T-helper 1 cell (primary cell): ENCODE data around the gene NAIP.
"Not testable (repeated sequence)": the region's sequence is repeated elsewhere in the genome, so short reads cannot be mapped to it uniquely, and the experiment has no call there.

Experiments used
- DNase-seq, 5 donors: peaks; one replicate each; pipeline ENCODE4 v3.0.0-alpha.2; 2012 to 2020
- total RNA-seq, 4 donors: gene quantifications; one replicate each; lab custom pipeline; 2026; lab: John Stamatoyannopoulos, UW

NAIP gene, protein sequence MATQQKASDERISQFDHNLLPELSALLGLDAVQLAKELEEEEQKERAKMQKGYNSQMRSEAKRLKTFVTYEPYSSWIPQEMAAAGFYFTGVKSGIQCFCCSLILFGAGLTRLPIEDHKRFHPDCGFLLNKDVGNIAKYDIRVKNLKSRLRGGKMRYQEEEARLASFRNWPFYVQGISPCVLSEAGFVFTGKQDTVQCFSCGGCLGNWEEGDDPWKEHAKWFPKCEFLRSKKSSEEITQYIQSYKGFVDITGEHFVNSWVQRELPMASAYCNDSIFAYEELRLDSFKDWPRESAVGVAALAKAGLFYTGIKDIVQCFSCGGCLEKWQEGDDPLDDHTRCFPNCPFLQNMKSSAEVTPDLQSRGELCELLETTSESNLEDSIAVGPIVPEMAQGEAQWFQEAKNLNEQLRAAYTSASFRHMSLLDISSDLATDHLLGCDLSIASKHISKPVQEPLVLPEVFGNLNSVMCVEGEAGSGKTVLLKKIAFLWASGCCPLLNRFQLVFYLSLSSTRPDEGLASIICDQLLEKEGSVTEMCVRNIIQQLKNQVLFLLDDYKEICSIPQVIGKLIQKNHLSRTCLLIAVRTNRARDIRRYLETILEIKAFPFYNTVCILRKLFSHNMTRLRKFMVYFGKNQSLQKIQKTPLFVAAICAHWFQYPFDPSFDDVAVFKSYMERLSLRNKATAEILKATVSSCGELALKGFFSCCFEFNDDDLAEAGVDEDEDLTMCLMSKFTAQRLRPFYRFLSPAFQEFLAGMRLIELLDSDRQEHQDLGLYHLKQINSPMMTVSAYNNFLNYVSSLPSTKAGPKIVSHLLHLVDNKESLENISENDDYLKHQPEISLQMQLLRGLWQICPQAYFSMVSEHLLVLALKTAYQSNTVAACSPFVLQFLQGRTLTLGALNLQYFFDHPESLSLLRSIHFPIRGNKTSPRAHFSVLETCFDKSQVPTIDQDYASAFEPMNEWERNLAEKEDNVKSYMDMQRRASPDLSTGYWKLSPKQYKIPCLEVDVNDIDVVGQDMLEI (N-terminal part only)
- 0.76 to 2.7 (median 1.6) reads per million in 4 donors for total RNA-seq

DNA sequence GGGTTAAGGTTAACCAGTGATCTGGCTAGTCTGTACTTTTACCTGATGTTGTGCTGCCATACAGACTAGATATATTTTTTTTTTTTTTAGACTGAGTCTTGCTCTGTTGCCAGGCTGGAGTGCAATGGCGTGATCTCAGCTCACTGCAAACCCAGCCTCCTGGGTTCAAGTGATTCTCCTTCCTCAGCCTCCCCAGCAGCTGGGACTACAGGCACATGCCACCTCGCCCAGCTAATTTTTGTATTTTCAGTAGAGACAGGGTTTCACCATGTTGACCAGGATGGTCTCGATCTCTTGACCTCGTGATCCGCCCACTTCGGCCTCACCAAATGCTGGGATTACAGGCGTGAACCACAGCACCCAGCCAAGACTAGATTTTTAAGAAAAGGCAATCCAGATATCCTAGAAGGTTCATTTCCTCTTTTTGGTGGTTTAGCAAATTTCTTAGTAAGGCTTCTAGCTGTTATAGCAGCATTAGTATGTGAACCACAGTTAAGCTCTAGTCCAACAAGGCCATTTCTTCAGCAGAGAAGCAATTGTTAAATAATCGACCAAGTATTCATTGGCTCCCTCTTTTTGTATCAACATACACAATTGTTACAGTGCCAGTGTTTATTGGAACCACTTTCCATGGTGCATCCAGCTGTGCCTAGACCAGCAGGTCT lies at the start of gene NAIP:
TSS of gene NAIP (minus strand) at position 51 of the 665 bp plus-strand sequence. CDS start 12,424 bp downstream, outside the sequence.
- DNase-seq = not testable (repeated sequence)

DNA sequence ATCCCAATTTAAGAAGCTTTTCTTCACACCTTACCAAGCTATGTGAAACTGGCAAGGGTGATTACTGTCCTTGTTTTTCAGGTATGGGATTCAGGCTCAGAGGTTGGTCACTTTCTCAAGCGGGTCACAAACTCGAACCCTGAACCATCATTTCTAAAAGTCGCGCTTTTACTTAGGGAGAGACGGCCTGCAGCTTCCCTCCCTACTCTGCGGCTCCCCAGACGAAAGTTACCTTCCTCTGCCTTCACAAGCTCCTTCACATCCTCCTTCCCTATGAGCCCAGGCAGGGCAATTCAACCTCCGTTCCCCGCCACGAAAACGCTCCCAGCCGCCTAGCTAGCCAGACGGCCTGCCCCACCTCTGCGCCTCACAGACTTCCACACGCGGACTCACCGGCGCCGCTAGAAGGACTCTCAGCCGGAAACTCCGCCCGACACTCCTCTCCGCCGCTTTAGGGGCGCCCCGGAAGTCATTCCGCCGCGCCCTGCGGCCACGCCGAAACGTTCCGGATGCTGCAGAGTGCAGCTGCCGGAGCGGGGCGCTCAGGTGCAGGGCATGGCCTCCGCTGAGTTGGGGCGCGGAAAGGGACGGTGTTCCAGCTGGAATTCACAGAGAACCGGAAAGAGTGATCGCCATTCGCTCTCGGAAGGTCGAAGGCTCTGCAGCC lies 42.3 kb upstream of the NAIP start, which contains the start of gene GTF2H2:
TSS of gene GTF2H2 (minus strand) at position 415 of the 667 bp plus-strand sequence. CDS start 4,913 bp downstream, outside the sequence.
- not testable (repeated sequence) for DNase-seq

DNA sequence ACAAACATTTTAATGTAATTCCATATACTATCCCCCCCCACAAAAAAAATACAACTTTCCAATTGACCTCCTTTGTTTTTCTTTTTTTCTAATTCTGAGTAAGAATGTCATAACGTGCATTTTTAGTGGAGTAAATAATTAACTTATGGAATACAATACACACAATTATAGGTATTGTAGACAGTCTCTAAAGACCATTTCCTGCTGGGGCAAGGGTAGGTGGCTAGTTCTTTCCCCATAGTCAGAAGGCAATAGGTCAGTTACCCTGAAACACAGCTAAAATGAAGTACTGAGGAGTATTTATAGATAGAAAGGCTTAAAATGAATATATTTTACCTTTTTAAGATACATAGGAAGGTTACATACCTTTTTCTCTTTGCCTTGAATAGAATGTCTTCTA lies 36.2 kb upstream of the NAIP start:
- DNase-seq = not testable (repeated sequence)

DNA sequence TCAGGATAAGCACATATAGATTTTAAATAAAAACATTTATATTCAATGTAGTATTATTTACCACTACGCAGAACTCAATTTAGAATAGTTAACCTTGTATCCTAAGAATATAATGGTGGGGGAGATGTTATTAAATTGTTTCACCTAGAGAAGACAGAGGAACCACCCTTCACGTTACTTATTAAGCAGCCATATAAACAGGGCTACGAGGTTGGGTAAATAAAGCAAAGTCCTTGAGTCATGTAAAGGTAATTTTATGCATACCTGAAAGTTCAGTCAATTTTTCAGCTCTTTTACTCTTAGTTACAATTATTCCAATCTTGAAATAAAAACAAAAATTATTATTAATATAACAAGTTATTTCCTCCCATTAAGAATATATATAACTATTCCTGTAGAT lies 34.3 kb upstream of the NAIP start:
- DNase-seq = not testable (repeated sequence)

DNA sequence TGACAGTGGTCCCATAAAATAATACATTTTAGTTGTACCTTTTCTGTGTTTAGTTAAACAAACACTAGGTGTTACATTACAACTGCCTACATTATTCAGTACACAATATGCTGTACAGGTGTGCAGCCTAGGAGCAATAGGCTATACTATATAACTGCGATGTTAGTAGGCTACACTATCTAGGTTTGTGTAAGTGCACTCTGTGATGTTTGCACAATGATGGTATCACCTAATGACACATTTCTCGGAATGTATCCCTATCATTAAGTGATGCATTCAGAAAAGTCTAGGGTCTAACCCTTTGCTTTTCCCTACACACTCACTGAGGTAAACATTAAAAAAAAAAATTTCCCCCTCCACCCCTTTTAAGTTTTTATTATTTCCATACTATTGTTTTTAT lies 19.7 kb upstream of the NAIP start:
- DNase-seq = not testable (repeated sequence)

DNA sequence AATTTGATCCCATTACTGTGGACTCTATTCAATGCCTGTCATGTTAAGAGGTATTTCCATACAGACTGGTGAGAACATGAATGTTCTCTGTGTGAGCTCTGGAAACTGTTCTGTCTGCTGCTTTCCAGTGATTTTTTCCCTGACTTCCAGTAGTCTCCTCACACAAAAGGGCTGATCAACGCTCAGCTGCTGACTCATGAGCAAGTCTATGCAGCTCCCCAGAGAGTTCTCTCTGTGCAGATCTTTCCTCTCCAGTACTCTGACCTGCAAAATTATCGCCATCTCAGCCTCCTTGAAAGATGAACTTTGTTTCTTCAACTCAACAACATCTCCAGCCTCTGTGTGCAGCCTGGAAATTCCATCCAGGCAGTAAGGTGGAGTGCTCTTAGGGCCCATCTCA lies 19.0 kb upstream of the NAIP start:
- DNase-seq = not testable (repeated sequence)

DNA sequence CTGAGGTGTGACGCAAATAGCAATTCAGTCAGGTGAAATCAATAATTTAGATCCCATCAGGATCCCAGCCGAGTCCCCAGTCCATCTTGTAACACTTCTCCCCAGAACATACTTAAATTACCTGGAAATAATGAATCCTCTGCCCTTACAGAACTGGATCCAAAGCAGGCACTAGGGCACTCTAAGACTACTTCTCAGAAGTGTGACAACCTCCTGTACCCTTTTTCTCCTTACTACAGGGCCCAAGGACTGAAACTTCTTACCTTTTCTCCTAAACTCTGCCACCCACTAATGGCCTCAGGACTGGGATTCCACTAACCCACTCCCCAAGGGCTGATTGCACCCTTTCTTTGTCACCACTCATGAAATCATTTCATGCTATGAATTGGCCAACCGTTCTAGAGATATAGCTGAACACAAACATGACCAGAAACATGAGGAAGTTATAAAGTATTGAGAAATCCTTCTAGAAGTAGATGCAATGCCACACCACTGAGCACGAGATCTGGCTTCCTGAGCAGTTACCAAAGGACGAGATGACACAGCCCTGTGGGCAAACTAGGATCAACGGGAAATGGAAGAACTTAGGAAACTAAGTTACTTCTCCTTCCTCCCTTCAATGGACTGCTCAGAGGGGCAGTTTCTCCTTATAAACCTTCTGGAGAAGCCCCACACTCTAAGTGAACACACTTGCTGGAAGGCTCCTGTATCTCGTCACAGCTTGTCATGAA lies 6.1 kb upstream of the NAIP start:
- not testable (repeated sequence) for DNase-seq

DNA sequence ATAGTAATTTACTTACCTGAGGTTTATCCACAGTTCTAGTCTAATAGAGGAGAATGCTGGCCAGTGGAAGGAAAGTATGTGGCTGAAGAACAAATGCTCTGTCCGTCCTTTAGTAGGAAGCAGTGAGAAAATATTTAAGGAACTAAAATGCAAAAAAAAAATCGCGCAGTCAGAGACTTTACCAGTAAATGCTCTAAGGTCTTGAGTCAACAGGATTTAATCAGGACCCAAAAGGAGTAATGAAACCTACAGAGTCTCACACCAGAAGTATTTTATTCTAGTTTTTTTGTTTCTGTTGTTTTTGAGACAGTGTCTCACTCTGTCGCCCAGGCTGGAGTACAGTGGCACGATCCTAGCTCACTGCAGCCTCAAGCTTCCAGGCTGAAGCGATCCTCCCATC lies 4.5 kb downstream of the NAIP start:
- not testable (repeated sequence) for DNase-seq

DNA sequence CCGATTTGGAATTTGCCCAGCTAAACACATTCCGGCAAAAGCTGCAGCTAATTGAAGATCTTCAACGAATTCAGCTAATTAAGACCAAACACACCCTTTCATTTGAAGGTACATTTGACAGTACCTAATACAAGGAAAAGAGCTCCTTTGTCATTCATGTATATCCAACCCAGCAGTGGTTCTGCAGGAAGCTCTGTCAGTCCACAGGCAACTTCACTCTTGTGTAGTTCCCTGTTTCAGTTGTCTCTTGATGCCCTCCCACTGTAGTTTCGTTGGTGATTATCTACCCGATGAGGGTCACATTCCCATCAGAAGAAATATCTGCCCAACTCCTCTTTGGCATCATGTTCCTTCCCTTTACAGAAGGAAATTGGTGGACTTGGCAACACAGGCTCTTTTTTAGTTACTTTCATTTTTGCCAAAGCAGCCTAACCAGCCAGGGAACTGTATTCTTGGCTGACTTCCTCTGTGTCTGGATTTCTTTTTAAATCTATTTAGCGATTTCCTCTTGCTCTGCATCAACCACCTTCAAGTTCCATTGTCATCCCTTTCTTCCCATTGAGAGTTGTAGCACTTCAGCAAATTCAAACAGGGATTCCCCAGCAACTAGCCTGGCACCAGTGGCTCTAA lies 6.6 kb downstream of the NAIP start:
- not testable (repeated sequence) for DNase-seq

DNA sequence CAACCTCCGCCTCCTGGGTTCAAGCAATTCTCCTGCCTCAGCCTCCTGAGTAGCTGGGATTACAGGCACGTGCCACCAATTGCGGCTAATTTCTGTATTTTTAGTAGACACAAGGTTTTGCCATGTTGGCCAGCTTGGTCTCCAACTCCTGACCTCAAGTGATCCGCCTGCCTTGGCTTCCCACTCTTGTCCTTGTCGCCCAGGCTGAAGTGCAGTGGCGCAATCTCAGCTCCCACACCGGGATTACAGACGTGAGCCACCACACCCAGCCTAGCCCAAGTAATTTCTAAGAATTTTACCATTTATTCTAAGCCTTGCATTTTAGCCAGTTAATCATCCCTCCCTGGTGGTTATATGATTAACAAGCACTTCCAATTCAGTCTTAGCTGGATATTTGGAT lies 11.0 kb downstream of the NAIP start:
- no peak for DNase-seq

DNA sequence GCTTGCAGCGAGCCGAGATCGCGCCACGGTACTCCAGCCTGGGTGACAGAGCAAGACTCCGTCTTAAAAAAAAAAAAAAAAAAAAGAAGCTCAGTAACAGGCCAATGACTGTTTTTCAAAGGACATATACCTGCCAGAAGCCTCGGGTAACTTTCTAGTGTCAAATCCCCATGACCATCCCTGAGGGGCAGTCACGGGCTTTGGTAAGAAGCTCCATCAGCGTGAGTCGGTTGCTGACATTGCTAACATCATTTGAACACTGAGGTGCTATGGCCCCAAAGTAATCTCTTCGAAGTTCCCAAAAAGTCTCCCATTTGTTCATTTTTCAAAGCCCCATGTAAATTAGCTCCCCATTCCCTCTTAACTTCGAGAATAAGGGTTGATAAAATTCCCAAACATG lies 11.6 kb downstream of the NAIP start:
- DNase-seq = peak in 1 of 5 donors; percentile 1

DNA sequence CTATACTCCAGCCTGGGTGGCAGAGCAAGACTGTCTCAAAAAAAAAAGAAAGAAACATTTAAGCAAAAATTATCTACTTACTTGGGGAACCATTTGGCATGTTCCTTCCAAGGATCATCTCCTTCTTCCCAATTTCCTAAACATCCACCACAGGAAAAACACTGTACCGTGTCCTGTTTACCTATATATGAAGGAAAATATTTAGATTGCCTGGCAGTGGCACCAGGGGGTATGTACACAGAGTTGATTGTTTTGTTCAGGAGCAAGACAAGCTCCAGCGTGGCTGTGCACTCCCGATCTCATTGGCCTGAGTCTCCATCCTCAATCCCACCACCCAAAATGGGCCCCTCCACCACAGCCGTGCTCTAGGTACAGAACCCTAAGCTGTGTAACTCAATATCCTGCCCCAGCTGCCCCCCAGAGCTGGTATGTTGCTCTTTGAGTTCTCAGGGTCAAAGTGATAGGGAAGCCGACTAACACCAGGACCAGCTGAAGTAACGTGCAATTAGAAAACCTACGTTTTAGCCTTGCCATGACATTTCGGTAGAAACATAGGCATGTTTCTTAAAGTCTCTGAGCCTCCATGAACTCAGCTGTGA lies 13.8 kb downstream of the NAIP start:
- no peak for DNase-seq

DNA sequence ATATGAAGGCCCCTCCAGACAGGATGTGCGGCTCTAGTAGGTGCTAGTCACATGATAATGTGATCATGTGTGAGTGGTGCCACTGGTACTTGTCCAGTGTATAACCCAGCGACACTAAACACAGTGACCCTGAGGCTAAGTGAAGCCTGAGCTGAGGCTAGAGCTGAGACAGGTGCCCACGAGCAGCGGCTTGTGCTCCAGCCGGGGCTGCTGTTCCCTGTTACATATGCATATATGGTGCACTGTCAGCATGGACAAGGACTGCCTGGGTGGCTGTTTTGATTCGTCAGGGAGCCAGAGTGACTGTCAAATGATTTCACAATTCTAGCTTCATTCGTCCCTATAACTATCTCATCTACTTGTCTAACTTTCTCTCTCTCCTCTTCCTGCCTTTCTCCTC lies 18.2 kb downstream of the NAIP start:
- not testable (repeated sequence) for DNase-seq

DNA sequence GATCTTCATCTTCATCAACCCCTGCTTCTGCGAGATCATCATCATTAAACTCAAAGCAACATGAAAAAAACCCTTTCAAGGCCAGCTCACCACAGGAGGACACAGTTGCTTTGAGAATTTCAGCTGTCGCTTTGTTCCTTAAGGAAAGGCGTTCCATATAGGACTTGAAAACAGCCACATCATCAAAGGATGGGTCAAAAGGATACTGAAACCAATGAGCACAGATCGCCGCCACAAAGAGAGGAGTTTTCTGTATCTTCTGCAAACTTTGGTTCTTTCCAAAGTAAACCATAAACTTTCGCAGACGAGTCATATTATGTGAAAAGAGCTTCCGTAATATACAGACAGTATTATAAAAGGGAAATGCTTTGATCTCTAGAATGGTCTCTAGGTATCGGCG lies 40.3 kb downstream of the NAIP start:
- DNase-seq = not testable (repeated sequence)

DNA sequence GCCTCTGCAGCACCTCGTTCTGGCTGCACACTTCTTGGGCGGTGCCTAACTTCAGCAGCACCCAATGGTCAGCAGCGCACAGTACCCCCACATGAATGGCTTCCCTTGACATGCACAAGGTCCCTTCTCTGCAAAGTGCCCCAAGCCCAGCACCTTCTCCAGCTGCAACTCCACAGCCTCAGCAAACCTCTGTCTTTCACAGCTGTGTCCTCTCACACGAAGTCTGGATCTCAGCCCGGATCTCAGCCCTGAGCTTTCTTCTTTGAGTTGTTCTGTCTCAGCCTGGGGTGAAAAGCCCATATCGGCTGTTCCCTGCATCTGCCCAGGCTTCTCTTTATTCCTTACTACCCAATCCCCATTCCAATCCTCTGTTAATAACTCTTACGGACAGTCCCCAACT lies 57.9 kb downstream of the NAIP start:
- DNase-seq = not testable (repeated sequence)

DNA sequence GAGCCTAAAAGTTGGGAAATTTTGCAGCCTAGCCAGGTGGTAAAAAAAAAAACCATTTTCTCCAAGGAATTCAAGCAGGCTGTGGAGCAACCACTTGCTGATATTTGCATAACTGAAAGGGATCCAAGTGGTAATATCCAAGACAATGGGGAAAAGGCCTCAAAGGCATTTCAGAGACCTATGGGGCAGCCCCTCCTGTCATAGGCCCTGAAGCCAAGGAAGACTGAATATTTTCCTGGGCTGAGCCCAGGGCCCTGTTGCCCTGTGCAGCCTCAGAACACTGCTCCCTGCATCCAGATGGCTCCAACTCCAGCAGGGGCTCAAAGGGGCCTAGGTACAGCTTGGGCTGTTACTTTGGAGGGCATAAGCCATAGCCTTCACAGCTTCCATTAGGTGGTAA lies 60.6 kb downstream of the NAIP start:
- DNase-seq = not testable (repeated sequence)

DNA sequence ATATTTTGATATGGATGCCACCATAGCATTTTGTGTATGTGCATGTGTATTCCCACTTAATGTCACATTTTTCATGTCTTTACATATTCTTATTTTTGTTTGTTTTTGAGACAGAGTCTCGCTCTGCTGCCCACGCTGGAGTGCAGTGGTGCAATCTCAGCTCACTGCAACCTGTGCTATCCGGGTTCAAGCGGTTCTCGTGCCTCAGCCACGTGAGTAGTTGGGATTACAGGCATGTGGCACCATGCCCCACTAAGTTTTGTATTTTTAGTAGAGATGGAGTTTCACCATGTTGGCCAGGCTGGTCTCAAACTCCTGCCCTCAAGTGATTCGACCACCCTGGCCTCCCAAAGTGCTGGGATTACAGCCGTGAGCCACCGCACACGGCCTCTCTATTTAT lies 72.1 kb downstream of the NAIP start:
- DNase-seq = not testable (repeated sequence)

DNA sequence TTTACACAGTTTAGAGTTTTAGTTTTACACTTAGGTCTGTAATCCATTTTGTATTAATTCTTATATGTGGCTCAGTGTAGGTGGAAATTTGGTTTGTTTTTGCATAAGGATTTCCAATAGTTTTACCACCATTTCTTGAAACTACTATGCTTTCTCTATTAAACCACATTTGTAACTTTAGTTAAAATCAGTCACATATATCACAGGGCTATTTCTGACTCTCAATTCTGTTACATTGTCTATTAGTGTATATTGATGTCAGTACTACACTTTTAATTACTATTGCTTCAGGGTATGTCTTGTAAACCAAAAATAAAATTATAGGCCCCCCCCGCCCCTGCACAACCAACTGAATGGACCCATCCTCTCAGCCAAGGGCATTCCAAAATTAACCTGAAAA lies 92.6 kb downstream of the NAIP start:
- DNase-seq = not testable (repeated sequence)

DNA sequence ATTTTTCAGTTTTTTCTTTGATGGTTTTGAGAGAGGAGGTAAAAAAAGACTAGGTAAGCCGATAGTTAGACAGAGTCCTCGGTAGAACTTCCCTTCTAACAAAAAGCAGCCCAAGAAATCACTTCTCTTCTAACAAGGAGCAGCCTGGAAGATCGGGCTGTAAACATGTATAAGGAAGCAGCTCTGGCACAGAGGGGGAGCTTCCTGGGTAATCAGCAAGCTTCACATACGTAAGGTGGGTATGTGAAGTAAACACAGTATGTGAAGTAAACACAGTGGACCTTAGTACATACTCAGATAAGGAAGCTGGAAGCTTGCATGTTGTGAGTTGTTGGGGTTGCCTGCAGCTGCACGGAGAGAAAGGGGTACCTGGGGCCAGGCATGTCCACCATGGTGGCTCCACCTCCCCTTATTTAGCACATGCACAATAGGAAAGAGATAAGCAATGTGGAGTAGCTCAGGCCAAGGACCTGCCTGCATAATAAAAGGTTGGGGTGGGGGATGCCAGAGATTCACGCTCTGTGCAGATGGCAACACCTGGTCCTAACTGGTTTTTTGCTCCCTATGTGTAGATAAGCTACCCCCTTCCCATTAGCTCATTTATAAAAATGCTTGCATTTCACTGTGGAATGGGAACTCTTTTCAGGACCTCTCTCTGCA lies 93.3 kb downstream of the NAIP start:
- not testable (repeated sequence) for DNase-seq

DNA sequence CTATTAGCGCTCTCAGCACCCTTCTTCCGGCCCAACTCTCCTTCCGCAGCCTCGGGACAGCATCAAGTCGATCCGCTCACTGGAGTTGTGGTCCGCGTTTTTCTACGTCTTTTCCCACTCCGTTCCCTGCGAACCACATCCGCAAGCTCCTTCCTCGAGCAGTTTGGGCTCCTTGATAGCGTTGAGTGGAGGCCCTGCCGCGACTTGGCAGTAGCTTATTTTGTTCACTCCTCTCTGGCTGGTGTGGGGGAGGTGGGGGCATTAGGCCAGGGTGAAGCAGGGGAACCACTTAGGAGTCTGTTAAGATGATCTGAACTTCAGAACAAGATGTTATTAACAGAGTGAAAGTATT lies 100.0 kb downstream of the NAIP start:
- not testable (repeated sequence) for DNase-seq
